ENCODE measurements around the gene LDLRAD4.
A peak's percentile ranks its signal among the peaks of the same experiment; 100 is the strongest.

Gene LDLRAD4

DNA sequence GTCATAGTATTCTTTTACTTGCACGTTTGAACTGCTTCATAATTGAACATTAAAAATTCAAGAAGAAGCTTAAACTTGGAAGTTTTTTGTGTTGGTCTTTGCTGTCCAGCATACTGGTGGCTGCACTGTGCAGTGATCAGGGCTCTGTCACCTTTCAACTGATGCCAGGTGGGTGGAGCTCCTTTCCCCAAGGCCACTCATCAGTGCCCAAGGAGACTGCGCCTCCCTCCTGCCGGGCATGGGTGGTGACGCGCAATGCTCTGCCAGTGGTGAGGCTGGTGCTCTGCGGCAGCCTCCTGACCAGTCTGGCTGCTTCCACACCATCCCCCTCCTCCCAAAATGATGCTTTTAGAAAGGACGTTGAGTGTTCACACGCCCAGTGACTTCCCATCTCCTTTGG, 16.0 kb upstream of the LDLRAD4 start:
- no peak for DNase-seq (ENCODE audit: low spot score)

- DNase-seq (ENCODE audit: low spot score), result no peak
Measured at GRCh38 chr18:13206301-13206700, 12.3 kb upstream of the LDLRAD4 start.

DNA sequence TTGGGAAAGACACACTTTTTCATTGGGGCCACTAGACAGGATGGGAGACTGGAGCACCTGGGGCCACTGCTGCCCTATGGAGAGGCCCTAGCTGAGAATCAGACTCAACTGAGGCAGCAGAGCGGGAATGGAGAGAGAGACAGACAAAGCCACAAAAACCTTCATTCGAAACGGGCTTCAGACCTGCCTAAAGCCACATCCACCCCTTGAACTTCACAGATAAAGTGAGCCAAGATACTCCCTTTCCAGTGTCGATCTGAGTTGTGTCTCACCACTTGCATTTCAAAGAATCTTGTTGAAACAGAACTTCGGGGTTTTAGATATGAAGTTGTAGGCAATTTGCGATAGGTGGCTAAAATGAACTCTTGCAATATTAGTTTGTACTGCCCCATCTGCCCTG, 11.3 kb upstream of the LDLRAD4 start:
- DNase-seq (ENCODE audit: low spot score), result no peak

DNA sequence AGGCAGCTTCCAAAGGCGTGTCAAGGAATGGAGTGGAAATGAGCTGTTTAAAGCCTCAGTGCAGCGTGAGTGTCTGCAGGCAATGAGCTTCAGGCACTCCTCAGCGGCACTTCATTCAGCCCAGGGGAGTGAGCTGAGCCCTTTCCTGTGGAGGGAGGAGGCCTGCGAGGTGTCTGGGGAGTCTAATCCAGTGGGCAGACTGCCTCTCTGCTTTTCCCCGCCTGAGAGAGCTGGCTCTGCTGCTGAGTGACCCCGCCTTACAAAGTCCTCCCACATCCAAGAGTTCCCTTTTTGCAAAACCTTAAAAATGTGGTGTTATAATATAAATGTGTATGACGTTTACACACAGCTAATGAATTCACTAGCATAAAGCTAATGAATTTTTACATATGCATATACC, 7.0 kb upstream of the LDLRAD4 start:
- no peak for DNase-seq (ENCODE audit: low spot score)

GRCh38 chr18:13213036-13213795, 5.3 kb upstream of the LDLRAD4 start:
- DNase-seq (ENCODE audit: low spot score), result no peak

DNA sequence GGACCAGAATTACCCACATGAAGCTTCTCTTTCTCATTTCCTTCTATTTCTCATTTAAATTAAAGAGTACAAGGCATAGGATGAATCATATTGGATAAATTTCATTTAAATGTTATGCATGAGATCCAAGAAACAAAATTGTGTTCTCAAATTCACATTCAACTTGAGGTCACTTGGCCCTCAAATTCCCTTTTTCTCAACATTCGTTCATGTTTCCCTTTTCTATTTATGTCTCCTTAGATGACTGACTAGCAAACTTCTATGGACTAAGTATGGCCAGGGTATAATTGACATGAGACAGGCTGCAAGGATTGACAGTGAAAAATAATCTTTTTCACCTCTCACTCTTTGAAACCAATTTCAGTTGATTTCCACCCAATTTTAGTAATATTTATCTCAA, 4.0 kb upstream of the LDLRAD4 start:
- no peak for DNase-seq (ENCODE audit: low spot score)

DNA sequence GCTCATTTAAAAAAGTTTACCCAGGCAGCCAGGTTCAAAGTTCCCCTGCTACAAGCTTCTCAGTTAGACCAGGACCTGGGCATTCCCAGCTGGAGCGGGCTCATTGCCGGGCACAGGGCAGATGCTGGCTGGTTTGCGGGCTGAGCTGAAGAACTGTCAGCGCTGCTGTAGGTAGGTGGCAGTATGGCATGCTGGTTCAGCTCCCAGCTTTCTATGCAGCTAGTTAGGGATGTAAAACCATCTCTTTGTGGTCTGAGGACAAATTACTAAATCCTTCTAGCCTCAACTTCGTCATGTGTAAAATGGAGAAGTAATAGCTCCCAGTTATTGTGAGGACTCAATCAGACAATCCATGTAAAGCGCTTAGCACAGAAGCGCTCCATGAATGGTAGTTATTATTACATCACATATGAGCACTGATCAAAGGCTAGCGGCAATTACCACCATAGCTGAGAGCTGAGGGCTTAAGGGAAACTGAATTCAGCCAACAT, 2.4 kb upstream of the LDLRAD4 start:
- DNase-seq (ENCODE audit: low spot score), result peak; percentile 89

- DNase-seq (ENCODE audit: low spot score), result peak; percentile 88
Measured at GRCh38 chr18:13216711-13217465, 1.7 kb upstream of the LDLRAD4 start.

DNA sequence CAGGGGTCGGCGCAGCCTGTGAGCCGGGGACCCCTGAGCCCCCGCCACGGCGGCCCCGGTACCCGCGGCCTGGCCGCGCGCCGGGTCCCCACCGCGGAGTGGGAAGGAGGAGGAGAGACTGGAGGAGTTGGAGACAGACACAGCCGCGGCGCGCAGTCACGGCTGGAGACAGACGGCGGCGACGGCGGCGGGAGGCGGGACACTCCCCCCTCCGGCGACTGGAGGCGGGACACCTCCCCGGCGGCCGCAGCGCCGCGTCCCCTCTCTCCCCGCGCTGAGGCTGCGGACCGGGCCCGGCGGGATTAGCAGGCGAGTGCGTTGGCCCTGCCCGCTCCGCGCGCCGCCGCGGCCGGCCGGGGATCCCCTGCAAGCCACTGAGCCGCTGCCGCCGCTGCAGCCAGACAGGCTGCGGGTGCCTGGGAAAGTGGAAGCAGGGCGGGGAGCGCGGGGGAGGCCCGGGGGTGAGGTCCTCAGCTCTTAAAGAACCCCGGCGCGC, 1.0 kb upstream of the LDLRAD4 start:
- DNase-seq (ENCODE audit: low spot score), result peak; percentile 76

DNA sequence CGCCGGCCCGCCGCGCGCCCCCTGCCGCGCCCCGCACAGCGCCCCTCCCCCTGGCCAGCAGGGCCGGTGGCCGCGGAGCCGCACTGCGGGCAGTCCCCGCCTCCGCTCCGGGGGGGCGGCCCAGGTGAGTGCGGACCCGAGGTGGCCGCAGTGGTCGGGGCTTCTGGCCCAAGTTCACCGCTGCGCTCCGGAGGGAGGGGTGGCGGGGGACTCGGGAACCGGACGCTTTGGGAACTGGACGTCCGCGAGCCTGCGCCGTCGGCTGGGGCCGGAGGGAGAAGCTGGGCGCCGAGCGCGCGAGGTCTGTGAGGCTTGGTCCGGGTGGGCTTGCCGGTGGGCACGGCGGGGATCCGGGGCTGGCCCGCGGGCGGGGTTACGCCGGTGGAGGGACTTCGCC, 591 bp upstream of the LDLRAD4 start:
- peak; percentile 73 for DNase-seq (ENCODE audit: low spot score)

GRCh38 chr18:13218997-13219396, 437 bp downstream of the LDLRAD4 start:
- no peak for DNase-seq (ENCODE audit: low spot score)

DNA sequence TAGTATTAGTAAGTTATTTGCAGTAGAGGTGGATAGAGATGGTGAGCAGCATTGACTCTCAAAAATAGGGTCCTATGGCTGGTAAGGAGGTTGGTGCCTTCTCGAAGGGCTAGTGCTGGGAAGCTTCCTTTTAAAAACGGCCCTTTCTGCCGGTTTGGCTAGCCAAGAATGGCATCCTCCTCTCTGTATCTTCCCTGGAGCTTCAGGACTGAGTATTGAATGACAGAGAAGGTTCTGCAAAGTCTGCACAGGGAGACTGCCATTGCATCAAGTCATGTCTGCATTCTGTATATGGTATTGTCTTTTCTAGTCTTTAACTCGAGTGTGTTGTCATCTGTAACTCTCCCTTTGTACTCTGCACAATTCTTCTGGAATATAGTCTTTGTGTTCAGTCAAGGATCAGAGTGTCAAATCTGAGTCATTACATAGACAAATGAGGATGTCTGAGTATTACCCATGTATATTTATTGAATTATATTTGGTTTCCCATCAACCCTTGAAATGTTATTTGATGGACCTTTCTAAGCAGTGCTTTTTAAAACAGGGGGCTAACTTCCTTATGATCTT, 1.1 kb downstream of the LDLRAD4 start:
- no peak for DNase-seq (ENCODE audit: low spot score)

DNA sequence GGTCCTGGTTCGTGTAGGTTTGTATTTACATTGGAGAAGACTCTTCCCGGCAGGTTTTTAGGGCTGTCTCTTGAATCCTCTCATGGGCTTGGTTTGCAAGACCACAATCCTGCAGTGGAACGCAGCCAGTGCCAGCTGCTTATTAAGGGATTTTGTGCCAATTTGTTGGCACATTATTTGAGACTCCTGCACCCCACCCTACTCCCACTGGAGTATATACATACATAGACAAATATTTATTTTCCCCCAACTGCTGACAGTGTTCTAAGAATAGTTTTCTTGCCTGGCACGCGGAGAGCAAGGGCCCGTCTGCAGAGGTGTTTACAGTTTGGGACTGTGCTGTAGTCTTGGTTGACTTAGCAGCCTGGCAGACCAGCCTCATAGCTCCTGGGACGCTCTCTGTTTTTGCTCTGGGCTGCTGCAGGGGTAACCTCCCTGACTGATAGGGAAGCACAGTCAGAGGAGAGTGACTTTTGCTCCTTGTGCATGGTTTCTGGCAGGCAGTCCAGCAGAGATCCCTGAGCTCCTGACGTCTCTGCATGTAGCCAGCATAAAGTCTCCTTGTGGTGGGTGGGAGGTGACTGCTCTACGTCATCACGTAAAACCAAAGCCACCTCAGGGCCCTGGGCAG, 1.9 kb downstream of the LDLRAD4 start:
- no peak for DNase-seq (ENCODE audit: low spot score)

DNA sequence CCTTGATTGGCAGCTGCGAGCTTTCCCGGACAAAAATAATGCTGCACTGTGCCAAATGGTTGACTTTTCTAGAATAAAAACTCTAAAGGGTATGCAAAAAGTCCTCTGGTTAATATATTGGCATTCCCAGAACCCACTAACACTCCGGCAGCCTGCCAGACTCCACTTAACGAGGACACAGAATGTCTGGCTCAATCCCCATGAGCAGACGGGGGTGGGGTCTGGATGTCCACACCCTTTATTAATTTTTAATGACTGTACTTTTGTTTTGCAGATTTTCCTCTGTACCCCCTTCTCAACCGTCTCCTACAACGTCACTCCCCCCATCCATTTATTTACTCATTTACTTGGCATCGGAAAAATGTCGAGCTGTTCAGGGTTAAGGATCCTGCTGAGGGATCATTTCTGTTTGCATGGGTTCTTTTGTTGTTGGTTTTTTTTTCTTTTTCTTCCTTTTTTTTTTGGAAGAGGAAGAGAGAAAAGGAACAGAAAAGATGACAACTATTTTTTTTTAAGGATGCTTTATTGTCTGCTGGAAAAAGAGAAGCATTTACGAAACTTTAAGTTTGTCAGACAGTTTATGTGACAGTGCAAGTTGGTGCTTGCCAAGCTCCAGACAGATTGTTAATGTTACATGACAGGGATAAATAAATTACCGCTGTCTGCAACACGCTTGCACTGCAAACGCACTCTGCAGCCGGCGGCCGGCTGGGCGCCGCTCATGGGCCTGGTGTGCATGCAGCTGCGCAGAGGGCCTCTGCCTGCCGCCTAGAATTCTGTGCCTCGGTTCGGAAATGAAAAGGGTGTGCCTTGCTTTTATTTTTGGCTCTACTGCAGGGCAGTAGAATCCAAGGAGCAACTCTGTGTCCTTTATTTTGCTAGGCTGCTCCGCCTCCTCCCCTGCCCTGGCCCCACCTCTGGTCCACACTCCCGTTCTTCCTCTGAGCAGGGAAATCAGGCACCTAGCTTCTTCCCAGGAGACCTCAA, 3.6 kb downstream of the LDLRAD4 start:
- DNase-seq (ENCODE audit: low spot score), result no peak

DNA sequence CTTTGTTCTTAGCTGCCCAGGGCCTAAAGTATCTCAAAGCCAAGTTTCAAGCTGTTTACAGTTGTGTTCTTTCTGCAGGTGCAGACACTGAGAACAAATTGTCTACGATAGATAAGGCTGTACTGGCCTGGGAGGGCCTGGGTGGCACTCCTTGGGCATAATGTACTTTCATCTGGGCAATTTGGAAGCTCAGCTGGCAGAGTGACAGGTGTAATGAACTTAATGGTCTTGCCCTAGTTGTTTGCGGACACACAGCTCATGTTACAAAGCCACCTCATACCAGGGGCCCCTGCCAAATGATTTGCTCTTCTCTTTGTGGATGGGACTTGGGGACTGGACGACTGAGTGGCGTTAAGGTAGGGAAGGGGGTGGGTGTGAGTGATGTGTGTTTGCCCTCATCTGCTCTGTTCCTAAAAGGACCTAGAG, 4.3 kb downstream of the LDLRAD4 start:
- no peak for DNase-seq (ENCODE audit: low spot score)

- DNase-seq (ENCODE audit: low spot score), result no peak
Measured at GRCh38 chr18:13223311-13224143, 5.0 kb downstream of the LDLRAD4 start.

GRCh38 chr18:13225261-13225660, 6.7 kb downstream of the LDLRAD4 start:
- DNase-seq (ENCODE audit: low spot score), result no peak

- DNase-seq (ENCODE audit: low spot score), result no peak
Measured at GRCh38 chr18:13226533-13227144, 8.1 kb downstream of the LDLRAD4 start.

DNA sequence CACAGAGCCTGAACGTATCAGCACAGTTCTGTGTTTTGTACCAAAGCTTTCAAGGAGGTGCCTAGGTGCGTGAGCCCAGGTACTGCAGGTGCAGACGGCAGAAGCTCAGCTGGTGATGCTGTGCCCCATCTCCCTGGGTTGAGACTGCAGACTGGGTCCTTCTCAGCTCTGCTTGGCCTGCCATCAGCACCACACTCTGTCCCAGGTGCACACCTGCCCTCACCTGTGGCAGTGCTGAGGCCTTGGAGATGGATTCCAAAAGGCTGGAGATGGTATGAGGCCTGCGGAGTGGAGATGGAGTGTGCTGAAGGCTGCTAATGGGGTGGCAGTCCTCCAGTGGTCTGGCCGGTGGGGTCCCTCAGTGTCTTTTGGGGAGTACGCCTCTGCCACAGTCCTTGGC, 9.3 kb downstream of the LDLRAD4 start:
- no peak for DNase-seq (ENCODE audit: low spot score)

Measured in HuH-7.5 (cell line).